ENCODE results near the gene DARS2. TPM values are rescaled to one million over a fixed set of nuclear protein-coding genes. Genes with fewer than 3 reads are reported as not detected.
"Not testable (repeated sequence)": the region's sequence is repeated elsewhere in the genome, so short reads cannot be mapped to it uniquely, and the experiment has no call there.

The DARS2 gene
- total RNA-seq, 8 experiments from 2014 or later: 12.7 to 34.6 (median 16.5) TPM

DNA sequence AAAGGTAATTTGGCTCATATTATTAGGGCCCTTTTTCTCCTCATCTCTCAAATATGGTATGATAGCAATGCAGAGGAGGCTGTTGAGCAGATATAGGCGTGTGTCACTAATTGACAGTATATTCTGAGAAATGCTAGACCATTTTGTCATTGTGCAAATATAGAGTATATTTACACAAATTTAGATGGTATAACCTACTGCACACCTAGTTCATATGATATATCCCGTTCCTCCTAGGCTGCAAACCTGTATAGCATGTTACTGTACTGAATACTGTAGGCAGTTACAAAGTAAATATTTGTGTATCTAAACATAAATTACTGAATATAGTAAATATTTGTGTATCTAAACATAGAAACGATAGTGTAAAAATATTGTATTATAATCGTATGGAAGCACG, 52.3 kb downstream of the DARS2 start:
- no peak for ATAC-seq (replicated peaks in 6 of 8)
- in situ Hi-C loops (cut with MboI; ENCODE audit: low pct_unique_long_range_greater_than_20kb in 2 of 9, low sequenced_read_pairs in 9 of 9, unreplicated experiment in 9 of 9): no loop called here
- no peak overlapping the region for H3K27ac ChIP-seq
- no peak overlapping the region for H3K4me3 ChIP-seq
- peaks cover 0 to 4% of the 10 kb centered on the region in 2 donors for H3K4me1 ChIP-seq (replicated peaks in 1 of 2)
- WGBS, 10 experiments: 79 to 100% (median 94%) methylated on average over 3 to 5 of the region's 5 CpGs

GRCh38 chr1:173878251-173878650, 53.8 kb downstream of the DARS2 start:
- in situ Hi-C loops (cut with MboI; ENCODE audit: low pct_unique_long_range_greater_than_20kb in 2 of 9, low sequenced_read_pairs in 9 of 9, unreplicated experiment in 9 of 9): no loop called here
- no peak overlapping the region for H3K27ac ChIP-seq
- ATAC-seq (replicated peaks in 6 of 8): no peak

DNA sequence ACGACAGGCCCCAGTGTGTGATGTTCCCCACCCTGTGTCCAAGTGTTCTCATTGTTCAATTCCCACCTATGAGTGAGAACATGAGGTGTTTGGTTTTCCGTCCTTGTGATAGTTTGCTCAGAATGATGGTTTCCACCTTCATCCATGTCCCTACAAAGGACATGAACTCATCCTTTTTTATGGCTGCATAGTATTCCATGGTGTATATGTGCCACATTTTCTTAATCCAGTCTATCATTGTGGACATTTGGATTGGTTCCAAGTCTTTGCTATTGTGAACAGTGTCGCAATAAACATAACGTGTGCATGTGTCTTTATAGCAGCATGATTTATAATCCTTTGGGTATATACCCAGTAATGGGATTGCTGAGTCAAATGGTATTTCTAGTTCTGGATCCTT, 56.6 kb downstream of the DARS2 start:
- ATAC-seq (replicated peaks in 6 of 8); H3K4me1 ChIP-seq (replicated peaks in 1 of 2); H3K27ac ChIP-seq; in situ Hi-C loops (cut with MboI; ENCODE audit: low pct_unique_long_range_greater_than_20kb in 2 of 9, low sequenced_read_pairs in 9 of 9, unreplicated experiment in 9 of 9); H3K4me3 ChIP-seq: not testable (repeated sequence)
- 100% methylated on average over 2 of the region's 4 CpGs; no CpG with 5 or more reads in 9 of the 10 experiments for WGBS, 10 experiments

More at GRCh38 chr1:173878251-173878650, 53.8 kb downstream of the DARS2 start:
- Histone ChIP-seq H3K4me3 (no peak overlapping the region), H3K4me1 (replicated peaks in 1 of 2) (peaks cover 0 to 2% of the 10 kb centered on the region in 2 donors)

DNA sequence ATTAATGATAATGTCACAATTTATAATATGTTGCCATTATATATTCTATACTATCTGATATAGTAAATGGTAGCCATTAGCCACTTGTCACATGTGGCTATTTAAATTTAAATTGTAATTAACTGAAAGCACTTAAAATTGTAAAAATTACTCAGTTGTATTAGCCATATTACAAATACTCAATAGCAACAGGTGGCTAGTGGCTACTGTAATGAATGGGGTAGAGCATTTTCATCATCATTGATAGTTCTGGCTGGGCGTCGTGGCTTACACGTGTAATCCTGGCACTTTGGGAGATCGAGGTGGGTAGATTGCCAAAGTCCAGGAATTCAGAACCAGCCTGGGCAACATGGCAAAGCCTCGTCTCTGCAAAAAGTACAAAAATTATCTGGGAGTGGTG, 60.2 kb downstream of the DARS2 start:
- in situ Hi-C loops (cut with MboI; ENCODE audit: low pct_unique_long_range_greater_than_20kb in 2 of 9, low sequenced_read_pairs in 9 of 9, unreplicated experiment in 9 of 9): no loop called here
- no peak for ATAC-seq (replicated peaks in 6 of 8)
- Histone ChIP-seq H3K4me1 (replicated peaks in 1 of 2) (peaks cover 0 to 7% of the 10 kb centered on the region in 2 donors), H3K27ac (no peak overlapping the region), H3K4me3 (no peak overlapping the region)
- 82 to 100% (median 92%) methylated on average over 1 to 5 of the region's 5 CpGs; no CpG with 5 or more reads in 5 of the 10 experiments for WGBS, 10 experiments

DNA sequence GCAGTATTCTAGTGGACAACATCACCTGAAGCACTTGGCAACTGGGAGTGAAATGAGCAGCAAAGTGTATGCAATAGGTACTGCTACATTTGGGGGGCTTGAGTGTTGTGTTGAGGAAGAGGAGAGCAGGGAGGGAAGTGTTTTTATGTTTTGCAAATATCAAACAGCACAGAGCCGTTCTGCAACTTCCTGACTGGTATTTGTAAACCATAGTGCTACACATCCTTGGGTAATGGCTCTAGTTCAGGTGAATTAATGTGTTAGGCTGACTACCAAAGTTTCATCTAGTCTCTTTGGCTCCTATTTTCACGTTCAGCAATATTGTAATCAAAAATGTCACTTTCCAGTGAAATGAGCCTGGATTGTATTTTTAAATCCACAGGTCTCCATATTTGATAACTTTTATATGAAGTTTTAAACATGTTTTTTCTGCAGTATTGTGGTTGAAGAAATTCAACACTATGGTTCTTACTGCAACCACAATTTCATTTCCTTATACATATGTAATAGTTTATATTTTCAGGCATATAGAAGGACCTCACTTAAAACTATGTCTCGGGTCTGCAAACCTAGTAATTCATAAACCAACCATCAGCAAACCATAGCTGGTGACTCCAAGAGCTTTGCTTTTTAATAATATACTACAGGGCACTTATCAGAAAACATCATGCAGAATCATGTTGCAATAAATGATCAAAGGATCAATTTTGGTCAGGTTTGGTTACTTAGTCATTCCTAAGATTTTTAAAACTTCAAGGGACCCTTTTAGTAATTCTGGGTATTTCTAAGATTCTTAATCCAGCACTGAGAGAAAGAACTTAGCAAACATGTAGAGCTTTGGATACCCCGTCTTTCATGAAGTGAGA, 62.5 kb downstream of the DARS2 start:
- 50 to 100% (median 94%) methylated on average over 1 to 4 of the region's 4 CpGs for WGBS, 10 experiments
- no peak for ATAC-seq (replicated peaks in 6 of 8)
- Histone ChIP-seq H3K27ac (no peak overlapping the region), H3K4me1 (replicated peaks in 1 of 2) (peaks cover 0 to 7% of the 10 kb centered on the region in 2 donors), H3K4me3 (no peak overlapping the region)
- in situ Hi-C loops (cut with MboI; ENCODE audit: low pct_unique_long_range_greater_than_20kb in 2 of 9, low sequenced_read_pairs in 9 of 9, unreplicated experiment in 9 of 9): no loop called here

DNA sequence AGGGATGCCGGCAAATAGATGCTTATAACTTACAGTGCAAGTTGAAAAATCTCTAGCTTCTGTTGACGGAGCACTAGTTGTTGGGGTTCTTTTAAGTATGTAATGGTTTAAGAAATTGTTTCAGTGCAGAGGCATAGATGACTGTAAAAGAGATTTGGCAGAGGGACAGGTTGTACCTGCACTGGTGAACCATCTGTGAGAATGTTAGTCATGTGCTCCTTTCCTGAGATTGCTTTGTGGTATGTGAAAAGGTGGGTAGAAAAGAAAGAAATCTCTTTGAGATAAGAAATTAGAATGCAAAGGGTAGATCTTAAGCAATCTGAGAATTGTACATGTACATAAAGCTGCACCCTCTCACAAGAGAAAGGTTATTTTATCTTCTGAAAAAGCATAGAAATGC, 63.2 kb downstream of the DARS2 start:
- 92 to 100% (median 100%) methylated on average over 2 of the region's 2 CpGs; no CpG with 5 or more reads in 3 of the 10 experiments for WGBS, 10 experiments
- Histone ChIP-seq H3K4me3 (no peak overlapping the region), H3K27ac (no peak overlapping the region), H3K4me1 (replicated peaks in 1 of 2) (peaks cover 0 to 7% of the 10 kb centered on the region in 2 donors)
- no peak for ATAC-seq (replicated peaks in 6 of 8)
- in situ Hi-C loops (cut with MboI; ENCODE audit: low pct_unique_long_range_greater_than_20kb in 2 of 9, low sequenced_read_pairs in 9 of 9, unreplicated experiment in 9 of 9): no loop called here

- in situ Hi-C loops (cut with MboI; ENCODE audit: low pct_unique_long_range_greater_than_20kb in 2 of 9, low sequenced_read_pairs in 9 of 9, unreplicated experiment in 9 of 9): no loop called here
- peaks cover 0 to 7% of the 10 kb centered on the region in 2 donors for H3K4me1 ChIP-seq (replicated peaks in 1 of 2)
- no peak overlapping the region for H3K4me3 ChIP-seq
- H3K27ac ChIP-seq: no peak overlapping the region
- no peak for ATAC-seq (replicated peaks in 6 of 8)
Measured at GRCh38 chr1:173888749-173889148, 64.3 kb downstream of the DARS2 start.

DNA sequence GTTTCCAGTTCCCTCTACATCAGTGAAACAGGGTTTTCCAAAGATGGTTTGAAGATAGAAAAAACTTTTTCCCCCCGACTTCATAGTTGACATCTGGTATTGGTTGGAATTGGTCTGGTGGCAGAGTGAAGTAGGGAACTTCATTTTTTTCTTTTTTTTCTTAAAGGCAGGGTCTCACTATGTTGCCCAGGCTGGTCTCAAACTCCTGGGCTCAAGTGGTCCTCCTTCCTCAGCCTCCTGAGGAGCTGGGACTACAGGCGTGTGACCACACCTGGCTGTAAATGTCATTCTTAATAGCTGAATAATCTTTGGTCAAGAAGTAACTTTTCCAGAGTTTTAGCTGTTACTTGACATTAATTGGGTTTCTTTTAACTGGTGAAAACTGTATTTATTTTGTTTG, 65.4 kb downstream of the DARS2 start:
- H3K27ac ChIP-seq: no peak overlapping the region
- H3K4me3 ChIP-seq: no peak overlapping the region
- no peak for ATAC-seq (replicated peaks in 6 of 8)
- peaks cover 0 to 7% of the 10 kb centered on the region in 2 donors for H3K4me1 ChIP-seq (replicated peaks in 1 of 2)
- in situ Hi-C loops (cut with MboI; ENCODE audit: low pct_unique_long_range_greater_than_20kb in 2 of 9, low sequenced_read_pairs in 9 of 9, unreplicated experiment in 9 of 9): no loop called here
- 80 to 100% (median 88%) methylated on average over 1 to 2 of the region's 2 CpGs for WGBS, 10 experiments

GRCh38 chr1:173893611-173894010, 69.1 kb downstream of the DARS2 start:
- ATAC-seq (replicated peaks in 6 of 8): no peak

GRCh38 chr1:173894189-173894588, 69.7 kb downstream of the DARS2 start:
- in situ Hi-C loops (cut with MboI; ENCODE audit: low pct_unique_long_range_greater_than_20kb in 2 of 9, low sequenced_read_pairs in 9 of 9, unreplicated experiment in 9 of 9): no loop called here
- Histone ChIP-seq H3K4me1 (replicated peaks in 1 of 2) (no peaks in the 10 kb centered on the region), H3K27ac (no peak overlapping the region), H3K4me3 (no peak overlapping the region)
- WGBS, 10 experiments: 40 to 100% (median 95%) methylated on average over 1 to 3 of the region's 3 CpGs; no CpG with 5 or more reads in 3 of the 10 experiments
- no peak for ATAC-seq (replicated peaks in 6 of 8)

More at GRCh38 chr1:173893611-173894010, 69.1 kb downstream of the DARS2 start:
- Histone ChIP-seq H3K4me3 (no peak overlapping the region), H3K27ac (no peak overlapping the region), H3K4me1 (replicated peaks in 1 of 2) (peaks cover 0 to 4% of the 10 kb centered on the region in 2 donors)
- in situ Hi-C loops (cut with MboI; ENCODE audit: low pct_unique_long_range_greater_than_20kb in 2 of 9, low sequenced_read_pairs in 9 of 9, unreplicated experiment in 9 of 9): no loop called here
- WGBS, 10 experiments: 33 to 100% (median 83%) methylated on average over 1 of the region's 1 CpG; no CpG with 5 or more reads in 1 of the 10 experiments

DNA sequence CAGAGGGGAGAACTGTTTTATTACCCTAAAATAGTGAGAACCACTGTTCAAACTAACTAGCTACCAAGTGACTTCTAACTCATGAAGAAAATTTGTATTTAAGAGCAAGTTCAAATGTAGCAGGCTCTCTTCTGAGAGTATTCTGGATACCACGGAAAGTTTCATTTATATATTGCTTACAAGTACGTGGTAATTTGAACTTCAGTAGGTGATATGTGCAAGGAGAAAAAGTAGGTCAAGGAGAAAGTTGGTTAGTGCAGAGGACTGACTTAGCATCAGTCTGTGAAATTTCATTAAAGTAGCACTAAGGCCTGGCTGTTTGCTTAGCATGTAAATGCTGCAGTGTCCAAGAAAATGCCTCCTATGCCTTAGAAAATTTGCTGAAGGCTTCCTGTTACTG, 76.0 kb downstream of the DARS2 start:
- WGBS, 10 experiments: 69 to 94% (median 81%) methylated on average over 2 of the region's 2 CpGs; no CpG with 5 or more reads in 1 of the 10 experiments
- ATAC-seq (replicated peaks in 6 of 8): no peak
- no peaks in the 10 kb centered on the region for H3K4me1 ChIP-seq (replicated peaks in 1 of 2)
- in situ Hi-C loops (cut with MboI; ENCODE audit: low pct_unique_long_range_greater_than_20kb in 2 of 9, low sequenced_read_pairs in 9 of 9, unreplicated experiment in 9 of 9): no loop called here
- no peak overlapping the region for H3K27ac ChIP-seq
- H3K4me3 ChIP-seq: no peak overlapping the region

- ATAC-seq (replicated peaks in 6 of 8): no peak
- H3K4me3 ChIP-seq: no peak overlapping the region
- no peaks in the 10 kb centered on the region for H3K4me1 ChIP-seq (replicated peaks in 1 of 2)
- in situ Hi-C loops (cut with MboI; ENCODE audit: low pct_unique_long_range_greater_than_20kb in 2 of 9, low sequenced_read_pairs in 9 of 9, unreplicated experiment in 9 of 9): no loop called here
- 48 to 100% (median 59%) methylated on average over 1 to 3 of the region's 3 CpGs; no CpG with 5 or more reads in 2 of the 10 experiments for WGBS, 10 experiments
- no peak overlapping the region for H3K27ac ChIP-seq
Measured at GRCh38 chr1:173900992-173901391, 76.5 kb downstream of the DARS2 start.

DNA sequence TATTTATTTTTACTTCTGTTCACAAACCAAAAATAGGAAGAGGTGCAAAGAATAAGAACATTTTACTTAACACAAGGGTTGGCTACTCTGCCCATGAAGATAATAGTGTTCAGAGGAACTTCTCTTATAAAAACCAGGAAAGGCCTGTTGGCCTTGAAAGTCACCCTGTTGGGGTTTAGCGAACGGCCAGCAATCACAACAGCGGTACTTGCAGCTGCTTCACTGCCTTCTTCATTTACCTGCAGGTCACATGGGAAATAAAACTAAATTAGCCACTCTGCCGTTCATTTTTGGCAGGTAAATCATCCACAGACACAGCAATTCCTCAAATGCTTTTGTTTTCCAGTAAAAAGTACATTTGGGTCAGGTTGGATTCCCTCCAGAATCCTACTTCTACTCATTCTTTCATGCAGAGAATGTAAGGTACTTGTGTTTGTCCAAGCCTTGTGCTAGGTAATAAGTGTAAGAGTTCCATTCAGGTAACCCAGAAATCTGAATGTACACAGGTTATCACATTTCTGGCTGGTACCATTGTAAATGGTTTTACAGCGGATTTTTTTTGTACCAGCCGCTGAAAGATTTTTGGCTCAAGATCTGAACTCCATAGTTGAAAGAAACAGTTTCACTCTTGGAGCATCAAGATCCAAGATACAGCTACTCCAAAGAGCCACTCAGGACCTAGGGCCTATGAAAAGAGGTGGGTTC, 79.5 kb downstream of the DARS2 start:
- Histone ChIP-seq H3K27ac (no peak overlapping the region), H3K4me3 (no peak overlapping the region), H3K4me1 (replicated peaks in 1 of 2) (no peaks in the 10 kb centered on the region)
- in situ Hi-C loops (cut with MboI; ENCODE audit: low pct_unique_long_range_greater_than_20kb in 2 of 9, low sequenced_read_pairs in 9 of 9, unreplicated experiment in 9 of 9): no loop called here
- 74 to 100% (median 92%) methylated on average over 1 to 6 of the region's 6 CpGs for WGBS, 10 experiments
- ATAC-seq (replicated peaks in 6 of 8): no peak
